SK-N-SH (cell line): Measurements from ENCODE around the gene BRD1.

ENCODE experiments used
- CTCF ChIP-seq: fragments of 200-600 bp; sonication (generic); IDR thresholded peaks from 2 replicates; pipeline ENCODE4 v1.6.1; 2017; ENCODE audit warnings: antibody characterized with exemption, mild to moderate bottlenecking, moderate library complexity
- ELF1 ChIP-seq: IDR thresholded peaks from 2 replicates; pipeline ENCODE4 v1.4.0; 2012
- TCF12 ChIP-seq: IDR thresholded peaks from 2 replicates; pipeline ENCODE4 v1.4.0; 2012

GRCh38 chr22:49765091-49765771 lies 62.4 kb downstream of the BRD1 start:
- TF ChIP-seq TCF12 (no peak), CTCF (no peak), ELF1 (no peak)
